Activated T-helper 9 cell treated with anti-CD3 and anti-CD28 coated beads, Interleukin-2, amount 50 U/mL, for 16 hours (primary cell): ENCODE measurements around the gene LHX8.

Source experiments
- DNase-seq: peaks from one replicate; pipeline ENCODE4 v3.0.0-alpha.2; 2020; ENCODE audit warnings: low read depth

The LHX8 gene

GRCh38 chr1:75203415-75204277 lies 69.5 kb downstream of the LHX8 start:
- no peak for DNase-seq

GRCh38 chr1:75208862-75209261 lies 74.7 kb downstream of the LHX8 start:
- no peak for DNase-seq
